ENCODE measurements around the gene TNFRSF17.
A peak's percentile ranks its signal among the peaks of the same experiment; 100 is the strongest.
"Not testable (repeated sequence)": the region's sequence is repeated elsewhere in the genome, so short reads cannot be mapped to it uniquely, and the experiment has no call there.

The TNFRSF17 gene

DNA sequence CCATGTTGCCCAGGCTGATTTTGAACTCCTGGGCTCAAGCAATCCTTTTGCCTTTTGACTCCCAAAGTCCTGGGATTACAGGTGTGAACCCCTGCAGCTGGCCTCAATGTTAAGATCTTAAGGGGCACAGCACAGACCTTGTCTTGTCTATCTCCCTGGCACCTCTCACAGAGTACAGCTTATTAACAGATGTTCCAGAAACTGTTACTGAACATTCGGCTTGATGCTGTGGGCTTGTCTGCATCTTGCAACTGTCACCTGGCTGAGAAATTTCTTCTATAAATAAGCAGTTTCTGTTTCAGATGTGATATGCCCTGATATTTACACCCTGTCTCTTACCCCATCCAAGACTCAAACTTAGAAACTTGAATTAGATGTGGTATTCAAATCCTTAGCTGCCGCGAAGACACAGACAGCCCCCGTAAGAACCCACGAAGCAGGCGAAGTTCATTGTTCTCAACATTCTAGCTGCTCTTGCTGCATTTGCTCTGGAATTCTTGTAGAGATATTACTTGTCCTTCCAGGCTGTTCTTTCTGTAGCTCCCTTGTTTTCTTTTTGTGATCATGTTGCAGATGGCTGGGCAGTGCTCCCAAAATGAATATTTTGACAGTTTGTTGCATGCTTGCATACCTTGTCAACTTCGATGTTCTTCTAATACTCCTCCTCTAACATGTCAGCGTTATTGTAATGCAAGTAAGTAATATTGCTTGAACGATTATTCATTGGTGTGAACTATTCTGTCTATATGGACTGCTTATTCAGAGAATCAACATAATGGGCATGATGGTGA lies at the start of gene TNFRSF17:
Gene TNFRSF17 (plus strand): TSS at position 450 of the 791 bp plus-strand sequence. CDS start 115 bp downstream, at position 565.
- no peak for FAIRE-seq

DNA sequence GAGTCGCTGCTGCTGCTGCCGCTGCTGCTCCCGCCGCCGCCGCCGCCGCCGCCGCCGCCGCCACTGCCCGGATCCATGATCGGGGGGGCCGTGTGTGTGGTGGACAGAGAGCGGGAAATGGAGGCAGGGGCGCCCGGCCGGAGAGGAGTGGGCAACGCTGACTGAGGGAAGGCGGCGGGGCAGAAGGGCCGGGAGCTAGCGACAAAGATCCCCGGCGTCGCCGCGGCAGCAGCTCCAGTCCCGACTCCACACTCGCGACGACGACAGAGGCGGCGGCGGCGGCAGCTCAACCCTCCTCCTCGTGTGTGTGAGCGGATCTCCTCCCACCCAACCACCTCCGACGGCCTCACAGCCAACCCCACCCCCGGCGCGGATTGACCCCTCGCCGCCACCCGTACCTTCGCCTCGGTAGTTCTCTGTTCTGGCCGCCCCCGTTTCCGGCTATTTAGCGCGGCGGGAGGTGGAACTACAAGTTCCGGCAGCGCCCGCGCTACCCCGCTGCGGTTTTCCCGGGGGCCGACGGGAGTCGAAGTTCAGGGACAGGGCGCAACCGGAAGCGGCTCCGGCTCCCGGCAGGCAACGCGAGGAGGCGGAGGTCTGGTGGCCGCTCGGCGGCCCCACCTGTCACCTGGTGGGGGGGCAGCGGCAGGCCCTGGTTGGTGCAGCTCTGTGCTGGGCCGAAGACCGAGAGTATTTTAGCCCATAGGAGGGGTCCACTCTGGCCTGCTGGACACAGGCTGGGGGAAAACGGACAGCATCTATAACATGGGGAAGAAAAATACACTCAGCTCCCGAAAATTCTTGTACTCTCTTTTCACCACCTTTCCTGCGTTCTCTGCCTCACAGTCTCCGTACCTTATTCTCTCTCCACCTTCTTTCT lies 49.1 kb upstream of the TNFRSF17 start, which contains the start of gene GSPT1:
Gene GSPT1 (minus strand): TSS at position 313 of the 880 bp plus-strand sequence. CDS start 236 bp downstream, at position 77.
- FAIRE-seq: no peak

DNA sequence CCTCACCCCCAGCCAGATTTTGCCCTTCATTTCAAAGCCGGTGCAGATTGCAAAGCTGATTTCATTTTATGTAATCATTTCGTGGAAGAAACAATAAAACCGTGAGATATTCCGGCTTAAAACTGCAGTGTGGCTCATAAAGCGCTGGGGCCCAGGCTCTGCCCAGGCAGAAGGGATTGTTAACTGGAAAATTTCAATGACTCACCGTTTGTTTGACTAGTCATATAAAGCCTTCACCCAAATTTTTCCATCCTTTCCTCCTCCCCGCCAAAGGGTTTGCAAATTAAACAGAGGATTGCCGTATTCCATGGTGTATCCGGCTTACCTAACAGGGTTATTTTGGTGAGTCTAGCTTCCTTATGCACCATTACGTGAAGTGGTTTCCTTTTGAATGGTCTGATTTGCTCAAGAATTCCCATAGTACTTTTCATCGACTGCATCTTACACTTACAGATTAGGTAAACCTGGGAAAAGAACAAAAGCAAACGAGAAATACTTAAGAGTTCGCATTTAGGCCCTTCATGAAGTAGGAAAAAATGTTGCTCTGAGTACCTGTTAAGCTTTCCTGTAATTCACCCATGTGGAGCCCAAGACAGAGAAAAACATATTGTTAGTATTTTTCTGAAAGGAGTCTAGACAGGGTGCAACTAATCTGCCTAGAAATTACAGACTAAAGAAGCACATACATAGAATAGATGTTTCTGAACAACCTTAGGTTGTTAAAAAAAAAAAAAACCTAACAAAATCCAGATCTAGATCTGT lies 48.3 kb upstream of the TNFRSF17 start:
- peak; percentile 82 for FAIRE-seq

DNA sequence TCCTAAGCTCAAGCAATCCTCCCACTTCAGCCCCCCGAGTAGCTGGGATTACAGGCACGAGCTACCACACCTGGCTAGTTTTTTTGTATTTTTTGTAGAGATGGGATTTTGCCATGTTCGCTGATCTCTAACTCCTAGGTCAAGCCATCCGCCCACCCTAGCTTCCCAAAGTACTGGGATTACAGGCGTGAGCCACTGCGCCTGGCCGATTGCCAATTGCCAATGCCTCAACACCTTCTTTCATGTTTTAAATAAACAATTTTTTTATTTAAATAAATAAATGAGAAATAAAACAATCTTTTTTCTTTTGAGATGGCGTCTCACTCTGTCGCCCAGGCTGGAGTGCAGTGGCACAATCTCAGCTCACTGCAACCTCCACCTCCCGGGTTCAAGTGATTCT lies 41.0 kb upstream of the TNFRSF17 start:
- FAIRE-seq: not testable (repeated sequence)

DNA sequence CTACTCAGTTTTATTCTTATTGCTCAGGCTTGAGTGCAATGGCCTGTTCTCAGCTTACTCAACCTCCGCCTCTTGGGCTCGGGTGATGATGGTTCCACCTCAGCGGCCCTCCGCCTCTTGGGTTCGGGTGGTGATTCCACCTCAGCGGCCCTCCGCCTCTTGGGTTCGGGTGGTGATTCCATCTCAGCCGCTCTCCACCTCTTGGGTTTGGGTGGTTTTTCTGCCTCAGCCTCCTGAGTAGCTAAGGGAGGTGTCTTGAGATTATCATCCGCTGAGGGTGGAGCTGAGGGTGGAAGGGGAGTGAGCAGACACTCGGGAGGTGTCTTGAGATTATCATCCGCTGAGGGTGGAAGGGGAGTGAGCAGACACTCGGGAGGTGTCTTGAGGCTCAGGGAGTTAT lies 37.7 kb upstream of the TNFRSF17 start:
- FAIRE-seq: not testable (repeated sequence)

DNA sequence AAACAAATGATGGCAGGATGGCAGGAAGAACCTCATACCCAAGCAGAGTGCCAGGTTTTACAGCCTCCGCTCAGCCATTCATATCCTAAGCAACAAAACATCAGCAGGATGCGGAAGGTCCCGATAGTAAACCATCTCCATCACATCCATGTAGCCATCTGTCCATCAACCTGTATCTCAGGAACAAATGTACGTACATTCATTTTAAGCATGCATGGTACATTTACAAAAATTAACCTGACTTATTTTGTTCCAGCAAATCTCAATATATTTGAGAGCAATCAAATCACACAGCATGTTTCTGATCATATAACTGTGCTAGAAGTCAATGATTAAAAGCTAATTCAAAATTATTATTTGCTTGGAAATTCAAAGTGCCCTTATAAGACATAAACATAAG lies 23.1 kb upstream of the TNFRSF17 start, which contains the start of gene NPIPB2:
Gene NPIPB2 (minus strand): TSS at position 101 of the 400 bp plus-strand sequence. CDS start 0 bp downstream, at position 101.
- not testable (repeated sequence) for FAIRE-seq

DNA sequence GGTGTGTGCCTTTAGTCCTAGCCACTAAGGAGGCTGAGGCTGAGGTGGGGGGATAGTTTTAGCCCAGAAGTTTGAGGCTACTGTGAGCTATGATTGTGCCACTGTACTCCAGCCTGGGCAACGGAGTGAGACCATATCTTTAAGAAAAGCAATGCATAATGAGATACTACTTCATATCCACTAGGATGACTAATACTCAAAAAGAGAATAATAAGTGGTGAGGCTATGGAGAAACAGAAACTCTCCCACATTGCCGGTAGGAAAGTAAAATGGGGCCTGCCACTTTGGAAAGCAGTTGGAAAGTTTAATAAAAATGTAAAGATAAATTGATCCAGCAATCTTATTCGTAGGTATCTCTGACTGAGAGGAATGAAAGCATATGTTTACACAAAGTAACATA lies 18.6 kb upstream of the TNFRSF17 start:
- FAIRE-seq: no peak

DNA sequence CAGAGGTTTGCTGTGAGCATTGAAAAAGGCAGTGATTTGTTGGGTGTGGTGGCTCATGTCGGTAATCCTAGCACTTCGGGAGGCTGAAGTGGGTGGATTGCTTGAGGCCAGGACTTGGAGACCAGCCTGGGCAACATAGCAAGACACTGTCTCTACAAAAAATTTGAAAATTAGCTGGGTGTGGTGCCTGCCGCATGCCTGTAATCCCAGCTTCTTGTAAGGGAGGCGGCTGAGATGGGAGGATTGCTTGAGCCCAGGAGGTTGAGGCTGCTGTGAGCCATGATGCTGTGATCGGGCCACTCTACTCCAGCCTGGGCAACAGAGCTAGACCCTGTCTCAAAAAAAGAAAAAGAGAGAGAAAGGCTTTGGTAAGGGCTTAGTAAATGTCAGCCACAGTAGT lies 16.2 kb upstream of the TNFRSF17 start:
- FAIRE-seq: no peak

DNA sequence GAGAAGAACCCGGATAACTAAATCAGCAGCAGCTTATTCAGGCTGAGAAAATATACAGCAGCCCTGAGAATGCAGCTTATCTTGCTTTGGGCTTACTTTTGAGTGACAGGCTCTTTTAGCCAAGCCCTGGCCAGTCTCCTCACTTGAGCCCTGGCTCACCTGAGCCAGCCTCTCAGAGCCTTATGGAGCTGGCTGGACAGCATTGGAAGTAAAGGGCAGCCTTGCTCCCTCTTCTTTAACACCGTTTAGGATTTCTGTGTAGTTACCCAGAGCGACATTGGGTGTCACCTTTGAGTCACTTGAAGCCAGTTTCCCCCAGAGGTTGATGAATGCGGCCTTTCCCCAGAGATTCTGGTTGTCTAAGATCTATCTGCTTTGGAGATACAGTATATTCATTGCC lies 15.5 kb upstream of the TNFRSF17 start:
- no peak for FAIRE-seq

DNA sequence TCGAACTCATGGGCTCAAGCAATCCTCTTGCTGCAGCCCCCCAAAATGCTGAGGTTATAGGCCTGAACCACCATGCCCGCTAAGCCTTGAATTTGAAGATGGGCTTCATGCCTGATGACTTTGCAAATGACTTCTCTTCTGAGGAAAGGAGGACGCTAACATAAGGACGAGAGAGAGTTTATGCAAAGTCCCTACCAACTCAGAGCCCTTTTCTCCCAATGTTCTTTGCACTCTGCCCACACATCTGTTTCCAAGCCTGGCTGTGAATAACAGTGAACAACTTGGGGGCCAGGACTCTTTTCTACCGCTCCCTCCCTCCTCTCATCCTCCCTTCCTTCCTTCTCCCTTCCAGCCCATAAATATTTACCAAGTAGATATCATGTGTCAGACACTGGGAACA lies 14.6 kb upstream of the TNFRSF17 start:
- FAIRE-seq: no peak

DNA sequence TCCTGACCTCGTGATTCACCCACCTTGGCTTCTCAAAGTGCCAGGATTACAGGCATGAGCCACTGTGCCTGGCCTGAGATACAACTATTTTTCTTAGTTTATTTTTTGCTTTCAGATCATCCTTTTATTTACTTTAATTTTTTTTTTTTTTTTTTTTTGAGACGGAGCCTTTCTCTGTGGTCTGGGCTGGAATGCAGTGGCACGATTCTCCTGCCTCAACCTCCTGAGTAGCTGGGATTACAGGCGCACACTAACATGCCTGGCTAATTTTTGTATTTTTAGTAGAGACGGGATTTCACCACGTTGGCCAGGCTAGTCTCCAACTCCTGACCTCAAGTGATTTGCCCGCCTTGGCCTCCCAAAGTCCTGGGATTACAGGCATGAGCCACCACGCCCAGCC lies 11.4 kb upstream of the TNFRSF17 start:
- not testable (repeated sequence) for FAIRE-seq

DNA sequence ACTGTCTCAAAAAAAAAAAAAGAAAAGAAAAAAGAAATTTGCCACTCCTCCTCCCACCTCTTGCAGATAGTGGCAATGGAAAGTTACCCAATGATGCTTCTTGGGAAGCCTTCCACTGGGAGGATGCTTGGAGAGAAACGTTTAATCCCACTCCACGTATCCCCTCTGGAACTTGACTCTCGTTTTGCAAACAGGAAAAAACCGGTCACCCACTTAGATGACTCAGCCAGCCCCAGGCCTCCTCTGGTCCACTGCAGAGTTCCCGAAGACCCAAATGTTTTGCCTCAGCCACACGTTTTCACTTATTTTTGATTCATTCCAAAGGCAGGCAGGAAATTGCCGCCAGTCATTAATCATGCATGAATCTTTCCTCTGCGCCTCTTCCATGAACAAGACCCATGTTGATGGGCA lies 9.3 kb upstream of the TNFRSF17 start:
- no peak for FAIRE-seq

DNA sequence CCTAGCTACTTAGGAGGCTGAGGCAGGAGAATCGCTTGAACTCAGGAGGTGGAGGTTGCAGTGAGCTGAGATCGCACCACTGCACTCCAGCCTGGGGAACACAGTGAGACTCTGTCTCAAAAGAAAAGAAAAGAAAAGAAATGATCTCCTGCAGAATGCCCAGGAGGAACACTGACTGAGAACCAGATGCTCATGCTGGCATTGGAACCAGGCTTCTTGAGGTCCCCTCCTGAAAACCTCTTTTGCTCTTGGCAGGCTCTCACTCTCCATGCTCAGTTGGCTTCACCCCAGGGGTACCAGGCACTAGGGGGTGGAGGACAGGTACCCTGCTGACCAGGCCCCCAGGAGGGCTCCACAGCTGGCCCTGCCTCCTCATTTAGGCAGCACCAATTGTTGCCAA lies 8.5 kb upstream of the TNFRSF17 start:
- no peak for FAIRE-seq

DNA sequence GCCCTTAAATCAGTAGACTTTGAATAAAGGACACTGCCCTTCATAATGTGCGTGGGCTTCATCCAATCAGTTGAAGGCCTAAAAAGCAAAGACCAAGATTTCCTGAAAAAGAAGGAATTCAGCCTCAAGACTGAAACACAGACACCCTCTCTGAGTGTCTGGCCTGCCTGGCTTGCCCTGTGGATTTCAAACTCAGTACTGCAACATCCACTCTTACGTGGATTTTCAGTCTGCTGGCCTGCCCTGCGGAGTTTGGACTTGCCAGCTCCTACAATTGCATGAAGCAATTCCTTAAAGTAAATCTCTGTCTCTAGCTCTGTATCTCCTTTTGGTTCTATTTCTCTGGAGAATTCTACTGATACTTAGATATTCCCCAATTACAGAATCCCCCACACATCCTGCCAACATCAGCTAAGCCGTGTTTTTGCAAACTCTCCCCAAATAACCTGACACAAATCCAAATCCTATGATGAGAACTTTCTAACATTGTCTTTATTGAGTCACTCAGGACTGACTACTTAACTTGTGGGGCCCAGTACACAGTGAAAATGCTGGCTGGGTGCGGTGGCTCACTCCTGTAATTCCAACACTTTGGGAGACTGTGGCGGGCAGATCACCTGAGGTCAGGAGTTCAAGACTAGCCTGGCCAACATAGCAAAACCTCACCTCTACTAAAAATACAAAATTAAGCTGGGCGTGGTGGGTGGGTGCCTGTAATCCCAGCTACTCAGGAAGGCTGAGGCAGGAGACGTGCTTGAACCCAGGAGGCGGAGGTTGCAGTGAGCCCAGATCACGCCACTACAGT lies 7.2 kb upstream of the TNFRSF17 start:
- no peak for FAIRE-seq

DNA sequence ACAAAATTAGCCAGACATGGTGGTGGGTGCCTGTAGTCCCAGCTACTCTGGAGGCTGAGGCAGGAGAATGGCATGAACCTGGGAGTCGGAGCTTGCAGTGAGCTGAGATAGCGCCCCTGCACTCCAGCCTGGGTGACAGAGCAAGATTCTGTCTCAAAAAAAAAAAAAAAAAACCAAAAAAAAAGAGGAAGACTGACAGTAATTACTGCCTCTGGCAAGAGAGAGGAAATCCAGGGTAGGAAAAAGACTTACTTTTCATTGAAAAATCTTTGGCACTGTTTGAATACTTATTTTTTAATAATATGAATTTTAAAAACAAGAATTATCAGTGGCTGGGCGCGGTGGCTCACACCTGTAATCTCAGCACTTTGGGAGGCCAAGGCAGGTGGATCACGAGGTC lies 2.6 kb upstream of the TNFRSF17 start:
- FAIRE-seq: not testable (repeated sequence)

DNA sequence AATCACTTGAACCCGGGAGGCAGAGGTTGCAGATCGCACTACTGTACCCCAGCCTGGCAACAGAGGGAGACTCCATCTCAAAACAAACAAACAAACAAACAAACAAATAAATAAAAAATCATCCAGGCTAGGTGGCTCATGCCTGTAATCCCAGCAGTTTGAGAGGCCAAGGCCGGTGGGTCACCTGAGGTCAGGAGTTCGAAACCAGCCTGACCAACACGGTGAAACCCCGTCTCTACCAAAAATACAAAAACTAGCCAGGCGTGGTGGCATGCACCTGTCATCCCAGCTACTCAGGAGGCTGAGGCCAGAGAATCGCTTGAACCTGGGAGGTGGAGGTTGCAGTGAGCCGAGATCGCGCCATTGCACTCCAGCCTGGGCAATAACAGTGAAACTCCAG lies 2.0 kb upstream of the TNFRSF17 start:
- not testable (repeated sequence) for FAIRE-seq

DNA sequence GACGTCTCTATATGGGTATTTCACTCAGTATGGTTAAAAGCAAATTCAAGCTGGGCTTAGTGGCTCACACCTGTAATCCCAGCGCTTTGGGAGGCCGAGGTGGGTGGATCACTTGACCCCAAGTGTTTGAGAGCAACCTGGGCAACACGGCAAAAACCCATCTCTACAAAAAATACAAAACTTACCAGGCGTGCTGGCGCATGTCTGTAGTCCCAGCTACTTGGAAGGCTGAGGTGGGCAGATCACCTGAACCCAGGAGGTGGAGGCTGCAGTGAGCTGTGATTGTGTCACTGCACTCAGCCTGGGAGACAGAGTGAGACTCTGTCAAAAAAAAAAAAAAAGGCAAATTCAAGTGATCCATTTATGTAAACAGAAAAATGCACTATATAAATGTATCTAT lies 1.3 kb upstream of the TNFRSF17 start:
- no peak for FAIRE-seq

DNA sequence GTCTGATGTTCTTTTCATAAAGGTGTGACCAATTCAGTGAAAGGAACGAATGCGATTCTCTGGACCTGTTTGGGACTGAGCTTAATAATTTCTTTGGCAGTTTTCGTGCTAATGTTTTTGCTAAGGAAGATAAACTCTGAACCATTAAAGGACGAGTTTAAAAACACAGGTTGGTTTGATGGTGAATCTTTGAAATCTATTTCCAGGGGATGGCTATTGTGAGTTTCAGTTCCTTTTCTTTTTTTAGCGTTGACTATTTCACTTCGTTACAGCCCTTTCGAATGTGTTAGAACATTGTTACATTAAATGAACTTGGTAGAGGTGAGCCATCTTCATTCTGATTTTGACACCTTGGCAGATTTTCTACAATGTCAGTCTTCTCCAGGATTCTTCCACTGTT lies 1.2 kb downstream of the TNFRSF17 start:
- no peak for FAIRE-seq

DNA sequence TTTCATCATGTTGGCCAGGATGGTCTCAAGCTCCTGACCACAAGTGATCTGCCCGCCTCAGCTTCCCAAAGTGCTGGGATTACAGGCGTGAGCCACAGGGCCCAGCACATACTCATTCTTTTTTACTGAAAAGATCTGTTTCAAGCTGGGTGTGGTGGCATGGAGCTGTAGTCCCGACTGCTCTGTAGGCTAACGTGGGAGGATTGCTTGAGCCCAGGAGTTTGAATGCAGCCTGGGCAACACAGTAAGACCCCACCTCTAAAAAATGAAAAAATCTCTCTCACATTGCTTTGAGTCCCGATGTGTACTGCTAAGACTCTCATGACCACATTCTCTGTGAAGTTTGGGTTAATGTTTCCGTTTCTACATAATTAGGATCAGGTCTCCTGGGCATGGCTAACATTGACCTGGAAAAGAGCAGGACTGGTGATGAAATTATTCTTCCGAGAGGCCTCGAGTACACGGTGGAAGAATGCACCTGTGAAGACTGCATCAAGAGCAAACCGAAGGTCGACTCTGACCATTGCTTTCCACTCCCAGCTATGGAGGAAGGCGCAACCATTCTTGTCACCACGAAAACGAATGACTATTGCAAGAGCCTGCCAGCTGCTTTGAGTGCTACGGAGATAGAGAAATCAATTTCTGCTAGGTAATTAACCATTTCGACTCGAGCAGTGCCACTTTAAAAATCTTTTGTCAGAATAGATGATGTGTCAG lies 2.3 kb downstream of the TNFRSF17 start:
- no peak for FAIRE-seq

DNA sequence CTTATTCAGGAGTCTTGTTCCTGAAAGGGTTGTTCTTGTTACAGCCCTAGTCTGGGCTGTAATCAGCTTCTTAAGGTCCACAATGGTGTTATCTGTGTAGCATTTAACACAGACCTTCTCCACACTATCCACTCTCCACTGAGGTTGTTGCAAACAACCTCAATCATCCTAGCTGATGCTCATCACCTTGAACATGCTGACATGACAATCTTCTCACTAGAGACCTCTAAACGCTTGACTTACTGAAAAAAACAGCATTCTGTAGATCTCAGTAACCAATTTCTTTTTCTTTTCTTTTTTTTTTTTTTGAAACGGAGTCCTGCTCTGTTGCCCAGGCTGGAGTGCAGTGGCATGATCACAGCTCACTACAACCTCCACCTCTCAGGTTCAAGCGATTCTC lies 3.6 kb downstream of the TNFRSF17 start:
- no peak for FAIRE-seq

DNA sequence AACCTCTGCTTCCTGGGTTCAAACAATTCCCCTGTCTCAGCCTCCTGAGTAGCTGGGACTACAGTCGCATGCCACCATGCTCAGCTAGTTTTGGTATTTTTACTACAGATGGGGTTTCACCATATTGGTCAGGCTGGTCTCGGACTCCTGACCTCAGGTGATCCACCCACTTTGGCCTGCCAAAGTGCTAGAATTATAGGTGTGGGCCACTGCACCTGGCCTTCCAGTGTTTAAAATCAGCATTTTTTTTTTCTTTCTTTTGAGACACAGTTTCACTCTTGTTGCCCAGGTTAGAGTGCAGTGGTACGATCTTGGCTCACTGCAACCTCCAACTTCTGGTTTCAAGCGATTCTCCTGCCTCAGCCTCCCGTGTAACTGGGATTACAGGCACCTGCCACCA lies 5.3 kb downstream of the TNFRSF17 start:
- not testable (repeated sequence) for FAIRE-seq
